Liver (tissue), 3 donors: ENCODE data around the gene CCDC63.

Experiments
- JUND ChIP-seq, 2 donors: IDR thresholded peaks; 2 replicates each; pipeline ENCODE4 v1.6.1; 2016; ENCODE audit warnings: antibody characterized with exemption in 2 of 2
- TAF1 ChIP-seq: conservative IDR thresholded peaks from 2 replicates; pipeline ENCODE4 v1.6.1; 2016; ENCODE audit warnings: antibody characterized with exemption, mild to moderate bottlenecking
- YY1 ChIP-seq: IDR thresholded peaks from 2 replicates; pipeline ENCODE4 v1.6.1; 2016; ENCODE audit warnings: antibody characterized with exemption, mild to moderate bottlenecking
- TF ChIP-seq, protein P1 (sequence below): fragments of 150-350 bp; IDR thresholded peaks from 2 replicates; pipeline ENCODE4 v1.5.1; 2017; ENCODE audit warnings: improper control_type of control experiment, low read depth, low read length; ENCODE audit not compliant: missing input control
- TF ChIP-seq, protein P2 (sequence below): IDR thresholded peaks from 2 replicates; pipeline ENCODE4 v1.6.1; 2016; ENCODE audit warnings: antibody characterized with exemption
- TF ChIP-seq, protein P3 (sequence below): IDR thresholded peaks from 2 replicates; pipeline ENCODE4 v1.6.1; 2016; ENCODE audit warnings: antibody characterized with exemption
- TF ChIP-seq, protein P4 (sequence below): IDR thresholded peaks from 2 replicates; pipeline ENCODE4 v1.6.1; 2016; ENCODE audit warnings: antibody characterized with exemption, mild to moderate bottlenecking
- TF ChIP-seq, protein P5 (sequence below): IDR thresholded peaks from 2 replicates; pipeline ENCODE4 v1.6.1; 2016; ENCODE audit warnings: antibody characterized with exemption
- donor health status: healthy.
- donor health status: healthy.

DNA sequence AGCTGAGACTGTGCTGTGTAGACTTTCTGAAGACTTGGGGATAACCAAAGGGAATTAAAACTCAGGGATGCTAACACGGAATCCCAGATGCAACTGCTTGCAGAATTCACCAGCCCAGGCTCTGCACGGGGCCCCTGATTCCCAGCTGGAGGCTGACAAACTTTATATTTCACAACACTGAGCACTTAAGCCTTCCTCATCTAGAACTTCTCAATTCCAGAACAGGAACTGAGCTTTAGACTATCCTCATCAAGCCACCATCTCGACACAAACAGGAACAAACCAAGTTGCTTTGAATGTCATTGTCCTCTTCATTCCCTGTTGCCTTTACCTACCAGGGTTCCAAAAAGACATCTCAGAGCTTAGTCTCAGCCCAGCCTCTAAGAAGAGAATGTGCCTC, 22.2 kb downstream of the CCDC63 start:
- TF ChIP-seq, protein P1, sequence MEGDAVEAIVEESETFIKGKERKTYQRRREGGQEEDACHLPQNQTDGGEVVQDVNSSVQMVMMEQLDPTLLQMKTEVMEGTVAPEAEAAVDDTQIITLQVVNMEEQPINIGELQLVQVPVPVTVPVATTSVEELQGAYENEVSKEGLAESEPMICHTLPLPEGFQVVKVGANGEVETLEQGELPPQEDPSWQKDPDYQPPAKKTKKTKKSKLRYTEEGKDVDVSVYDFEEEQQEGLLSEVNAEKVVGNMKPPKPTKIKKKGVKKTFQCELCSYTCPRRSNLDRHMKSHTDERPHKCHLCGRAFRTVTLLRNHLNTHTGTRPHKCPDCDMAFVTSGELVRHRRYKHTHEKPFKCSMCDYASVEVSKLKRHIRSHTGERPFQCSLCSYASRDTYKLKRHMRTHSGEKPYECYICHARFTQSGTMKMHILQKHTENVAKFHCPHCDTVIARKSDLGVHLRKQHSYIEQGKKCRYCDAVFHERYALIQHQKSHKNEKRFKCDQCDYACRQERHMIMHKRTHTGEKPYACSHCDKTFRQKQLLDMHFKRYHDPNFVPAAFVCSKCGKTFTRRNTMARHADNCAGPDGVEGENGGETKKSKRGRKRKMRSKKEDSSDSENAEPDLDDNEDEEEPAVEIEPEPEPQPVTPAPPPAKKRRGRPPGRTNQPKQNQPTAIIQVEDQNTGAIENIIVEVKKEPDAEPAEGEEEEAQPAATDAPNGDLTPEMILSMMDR, result no peak
- TF ChIP-seq, protein P2, sequence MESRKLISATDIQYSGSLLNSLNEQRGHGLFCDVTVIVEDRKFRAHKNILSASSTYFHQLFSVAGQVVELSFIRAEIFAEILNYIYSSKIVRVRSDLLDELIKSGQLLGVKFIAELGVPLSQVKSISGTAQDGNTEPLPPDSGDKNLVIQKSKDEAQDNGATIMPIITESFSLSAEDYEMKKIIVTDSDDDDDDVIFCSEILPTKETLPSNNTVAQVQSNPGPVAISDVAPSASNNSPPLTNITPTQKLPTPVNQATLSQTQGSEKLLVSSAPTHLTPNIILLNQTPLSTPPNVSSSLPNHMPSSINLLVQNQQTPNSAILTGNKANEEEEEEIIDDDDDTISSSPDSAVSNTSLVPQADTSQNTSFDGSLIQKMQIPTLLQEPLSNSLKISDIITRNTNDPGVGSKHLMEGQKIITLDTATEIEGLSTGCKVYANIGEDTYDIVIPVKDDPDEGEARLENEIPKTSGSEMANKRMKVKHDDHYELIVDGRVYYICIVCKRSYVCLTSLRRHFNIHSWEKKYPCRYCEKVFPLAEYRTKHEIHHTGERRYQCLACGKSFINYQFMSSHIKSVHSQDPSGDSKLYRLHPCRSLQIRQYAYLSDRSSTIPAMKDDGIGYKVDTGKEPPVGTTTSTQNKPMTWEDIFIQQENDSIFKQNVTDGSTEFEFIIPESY, result no peak
- TF ChIP-seq TAF1 (no peak), JUND (IDR thresholded peaks at IDR 0.05) (no peak), YY1 (no peak)
- TF ChIP-seq, protein P3, sequence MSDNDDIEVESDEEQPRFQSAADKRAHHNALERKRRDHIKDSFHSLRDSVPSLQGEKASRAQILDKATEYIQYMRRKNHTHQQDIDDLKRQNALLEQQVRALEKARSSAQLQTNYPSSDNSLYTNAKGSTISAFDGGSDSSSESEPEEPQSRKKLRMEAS, result no peak
- TF ChIP-seq, protein P4, sequence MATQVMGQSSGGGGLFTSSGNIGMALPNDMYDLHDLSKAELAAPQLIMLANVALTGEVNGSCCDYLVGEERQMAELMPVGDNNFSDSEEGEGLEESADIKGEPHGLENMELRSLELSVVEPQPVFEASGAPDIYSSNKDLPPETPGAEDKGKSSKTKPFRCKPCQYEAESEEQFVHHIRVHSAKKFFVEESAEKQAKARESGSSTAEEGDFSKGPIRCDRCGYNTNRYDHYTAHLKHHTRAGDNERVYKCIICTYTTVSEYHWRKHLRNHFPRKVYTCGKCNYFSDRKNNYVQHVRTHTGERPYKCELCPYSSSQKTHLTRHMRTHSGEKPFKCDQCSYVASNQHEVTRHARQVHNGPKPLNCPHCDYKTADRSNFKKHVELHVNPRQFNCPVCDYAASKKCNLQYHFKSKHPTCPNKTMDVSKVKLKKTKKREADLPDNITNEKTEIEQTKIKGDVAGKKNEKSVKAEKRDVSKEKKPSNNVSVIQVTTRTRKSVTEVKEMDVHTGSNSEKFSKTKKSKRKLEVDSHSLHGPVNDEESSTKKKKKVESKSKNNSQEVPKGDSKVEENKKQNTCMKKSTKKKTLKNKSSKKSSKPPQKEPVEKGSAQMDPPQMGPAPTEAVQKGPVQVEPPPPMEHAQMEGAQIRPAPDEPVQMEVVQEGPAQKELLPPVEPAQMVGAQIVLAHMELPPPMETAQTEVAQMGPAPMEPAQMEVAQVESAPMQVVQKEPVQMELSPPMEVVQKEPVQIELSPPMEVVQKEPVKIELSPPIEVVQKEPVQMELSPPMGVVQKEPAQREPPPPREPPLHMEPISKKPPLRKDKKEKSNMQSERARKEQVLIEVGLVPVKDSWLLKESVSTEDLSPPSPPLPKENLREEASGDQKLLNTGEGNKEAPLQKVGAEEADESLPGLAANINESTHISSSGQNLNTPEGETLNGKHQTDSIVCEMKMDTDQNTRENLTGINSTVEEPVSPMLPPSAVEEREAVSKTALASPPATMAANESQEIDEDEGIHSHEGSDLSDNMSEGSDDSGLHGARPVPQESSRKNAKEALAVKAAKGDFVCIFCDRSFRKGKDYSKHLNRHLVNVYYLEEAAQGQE, result no peak
- TF ChIP-seq, protein P5, sequence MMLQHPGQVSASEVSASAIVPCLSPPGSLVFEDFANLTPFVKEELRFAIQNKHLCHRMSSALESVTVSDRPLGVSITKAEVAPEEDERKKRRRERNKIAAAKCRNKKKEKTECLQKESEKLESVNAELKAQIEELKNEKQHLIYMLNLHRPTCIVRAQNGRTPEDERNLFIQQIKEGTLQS, result no peak
